Activated CD4-positive, alpha-beta T cell treated with anti-CD3 and anti-CD28 coated beads, Interleukin-2, amount 50 U/mL, for 16 hours (primary cell): Measurements from ENCODE around the gene CACNA2D3.
"Not testable (repeated sequence)": the region's sequence is repeated elsewhere in the genome, so short reads cannot be mapped to it uniquely, and the experiment has no call there.

Experiments used
- DNase-seq: peaks from one replicate; pipeline ENCODE4 v3.0.0-alpha.2; 2020

CACNA2D3 gene

DNA sequence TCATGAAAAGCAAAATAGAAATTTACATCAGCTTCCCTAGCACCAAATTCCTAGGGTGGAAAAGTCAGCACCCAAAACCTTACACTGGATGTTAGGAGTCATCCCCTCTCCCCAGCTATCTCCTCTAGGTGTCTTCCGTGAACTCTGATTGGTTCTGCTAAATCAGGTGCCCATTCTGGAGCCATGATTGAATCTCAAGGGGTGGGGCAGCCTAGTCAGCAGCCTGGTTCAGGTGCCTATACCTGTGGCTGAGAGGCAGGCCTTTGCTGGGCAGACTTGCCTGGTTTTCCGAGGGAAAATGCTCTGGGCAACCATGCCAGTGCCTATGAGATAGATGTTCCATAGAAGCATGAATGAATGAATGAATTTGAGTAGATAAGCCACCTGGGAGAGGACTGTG, 468.8 kb downstream of the CACNA2D3 start:
- DNase-seq: no peak

DNA sequence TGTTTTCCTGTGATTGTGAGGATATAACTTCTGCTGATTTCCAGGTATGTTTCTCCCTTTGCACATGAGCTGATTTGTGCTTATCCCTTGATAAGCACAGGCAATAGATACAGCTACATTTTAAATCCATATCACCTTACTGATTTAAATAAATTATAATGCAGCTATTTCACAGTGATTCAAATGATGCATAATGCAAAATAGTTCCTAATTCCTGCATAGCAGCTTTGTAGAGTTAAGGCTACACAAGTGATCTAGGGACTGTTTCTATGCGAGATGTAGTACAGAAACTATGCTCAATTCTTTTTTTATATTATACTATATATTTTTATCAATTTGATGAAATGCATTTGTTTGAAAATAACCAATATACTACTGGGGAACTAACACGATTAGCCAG, 471.3 kb downstream of the CACNA2D3 start:
- no peak for DNase-seq

DNA sequence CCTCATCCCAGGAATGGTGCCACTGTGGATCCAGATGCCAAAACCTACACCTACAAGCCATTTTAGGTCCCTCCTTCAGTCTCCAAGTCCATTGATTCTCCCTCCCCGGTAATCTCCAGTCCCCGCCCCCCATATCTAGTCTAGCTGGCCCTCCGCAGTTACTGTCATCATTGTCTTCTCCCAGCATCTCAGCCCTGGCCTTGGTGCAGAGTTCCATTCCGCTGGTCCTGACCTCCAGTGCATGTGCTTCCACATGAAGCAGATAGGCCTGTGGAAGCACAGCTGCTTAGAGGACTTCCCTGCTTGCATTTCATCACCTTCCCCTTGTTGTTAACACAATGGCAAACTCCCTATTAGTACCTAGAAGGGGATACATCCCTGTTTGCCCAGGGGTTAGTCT, 473.7 kb downstream of the CACNA2D3 start:
- no peak for DNase-seq

DNA sequence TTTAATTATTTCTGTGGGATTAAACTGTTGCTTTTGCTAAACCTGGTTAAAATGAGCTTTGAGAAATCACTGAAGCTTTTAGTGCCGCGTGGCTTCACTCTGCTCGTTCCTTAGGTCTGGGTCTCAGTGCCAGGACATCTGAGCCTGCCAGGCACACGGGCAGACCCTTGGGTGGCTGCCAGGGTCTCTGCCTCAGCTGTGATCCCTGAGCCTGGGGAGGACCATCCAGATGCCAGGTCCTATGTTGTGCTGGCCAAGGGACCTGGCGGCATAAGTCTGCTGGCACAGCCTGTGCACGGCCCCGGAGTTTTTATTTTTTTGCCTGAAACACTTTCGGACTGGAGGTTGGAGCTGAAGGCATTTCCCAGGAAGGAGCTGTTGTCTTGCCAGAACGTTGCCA, 477.4 kb downstream of the CACNA2D3 start:
- no peak for DNase-seq

DNA sequence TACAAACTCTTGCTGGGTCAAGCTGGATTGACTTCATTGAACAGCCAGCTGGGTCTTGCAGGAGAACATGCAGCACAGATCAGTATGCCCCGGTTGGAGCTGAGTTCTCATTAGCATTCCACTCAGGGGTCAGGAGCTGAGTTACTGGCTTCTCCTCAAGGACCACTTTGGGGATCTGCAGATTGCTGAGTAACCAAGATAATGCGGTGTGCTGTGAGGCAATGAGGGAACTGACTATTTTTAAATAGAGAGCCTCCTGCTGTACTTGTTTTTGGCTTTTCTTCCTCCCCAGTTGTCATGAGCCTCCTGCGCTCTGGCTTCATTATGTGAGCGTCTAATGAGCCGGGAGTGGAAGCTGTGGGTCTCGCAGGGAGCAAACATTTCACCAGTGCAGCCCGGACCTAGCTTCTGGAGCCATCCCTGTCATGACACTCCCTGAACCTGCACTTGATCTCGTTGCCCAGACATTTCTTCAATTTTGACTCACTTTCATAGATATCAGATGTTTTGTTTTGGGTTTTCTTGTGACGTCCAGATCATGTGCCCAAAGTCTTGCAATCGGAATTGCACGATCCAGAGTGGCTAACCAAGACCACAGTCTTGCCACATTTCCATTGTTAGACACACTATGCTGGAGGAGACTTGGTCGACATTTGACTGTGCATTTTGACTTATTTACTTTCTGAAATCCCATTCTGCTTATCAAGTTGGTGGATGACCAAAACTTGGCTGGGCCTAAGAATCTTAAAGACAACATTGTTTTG, 478.3 kb downstream of the CACNA2D3 start:
- DNase-seq: no peak

DNA sequence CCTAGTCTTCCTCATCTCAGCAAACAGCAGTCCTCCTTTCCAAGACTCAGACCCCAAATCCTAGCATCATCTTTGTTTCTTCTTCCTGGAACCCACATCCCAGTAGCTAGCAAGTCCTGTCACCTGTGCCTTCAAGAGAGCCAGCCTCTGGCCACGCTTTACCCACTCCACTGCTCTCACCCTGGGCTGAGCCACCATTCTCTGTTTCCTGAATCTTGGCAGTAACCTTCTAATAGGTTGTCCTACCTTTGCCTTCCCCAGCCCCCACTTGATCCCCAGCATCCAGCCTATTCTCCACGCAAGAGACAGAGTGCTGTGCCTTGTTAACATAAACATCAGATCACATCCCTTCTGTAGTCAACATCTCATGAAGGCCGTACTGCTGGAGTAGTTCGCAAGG, 482.1 kb downstream of the CACNA2D3 start:
- DNase-seq: no peak

DNA sequence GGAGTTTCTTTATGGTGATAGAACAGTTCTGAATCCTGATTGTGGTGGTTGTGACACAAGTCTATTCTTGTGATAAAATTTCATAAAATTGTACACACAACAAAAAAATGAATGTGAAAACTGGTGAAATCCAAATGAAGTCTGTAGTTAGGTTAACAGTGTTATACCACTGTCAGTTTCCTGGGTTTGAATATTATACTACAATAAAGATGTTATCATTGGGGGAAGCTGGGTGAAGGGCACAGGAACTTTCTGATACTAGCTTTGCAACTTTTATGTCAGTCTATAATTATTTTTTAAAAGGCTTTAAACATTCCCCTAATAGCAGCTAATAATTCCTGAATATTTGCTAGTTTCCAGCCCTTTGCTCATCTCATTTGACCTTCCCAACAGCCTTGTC, 485.7 kb downstream of the CACNA2D3 start:
- no peak for DNase-seq

DNA sequence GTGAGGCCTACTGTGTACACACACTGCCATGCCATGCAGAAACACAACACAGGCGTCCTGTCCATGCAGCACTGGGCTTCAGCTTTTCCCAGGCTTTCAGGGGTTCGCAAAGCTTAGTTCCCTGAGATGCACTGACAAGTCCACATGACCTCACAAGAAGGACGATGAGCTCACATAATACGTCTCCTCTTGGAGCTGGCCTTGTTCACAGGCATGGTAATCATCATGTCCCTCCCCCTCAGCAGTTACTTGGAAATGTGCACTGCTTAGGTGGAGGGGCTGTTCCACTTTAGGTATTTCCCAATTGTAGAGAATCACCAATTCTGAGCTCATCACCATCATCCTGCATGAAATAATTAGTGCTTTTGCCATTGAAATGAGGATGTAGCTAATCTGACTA, 496.7 kb downstream of the CACNA2D3 start:
- DNase-seq: no peak

DNA sequence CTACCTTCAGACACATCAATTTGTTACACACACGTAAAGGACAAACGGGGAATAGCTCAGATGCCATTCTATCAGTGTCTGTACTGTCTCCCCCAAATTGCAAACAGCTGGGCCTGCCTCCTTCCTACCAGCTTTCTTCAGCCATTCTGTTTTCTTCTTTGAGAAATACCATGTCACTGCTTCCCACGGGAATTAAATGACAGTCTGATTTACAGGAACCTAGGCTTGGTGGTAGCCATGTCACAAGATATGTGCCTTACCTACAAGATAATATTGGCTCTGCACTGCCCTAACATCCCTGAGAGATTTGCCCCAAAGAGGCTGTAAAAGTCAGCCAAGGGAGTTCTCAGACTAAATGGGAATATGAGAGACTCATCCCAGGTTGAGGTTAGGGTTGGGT, 497.2 kb downstream of the CACNA2D3 start:
- no peak for DNase-seq

DNA sequence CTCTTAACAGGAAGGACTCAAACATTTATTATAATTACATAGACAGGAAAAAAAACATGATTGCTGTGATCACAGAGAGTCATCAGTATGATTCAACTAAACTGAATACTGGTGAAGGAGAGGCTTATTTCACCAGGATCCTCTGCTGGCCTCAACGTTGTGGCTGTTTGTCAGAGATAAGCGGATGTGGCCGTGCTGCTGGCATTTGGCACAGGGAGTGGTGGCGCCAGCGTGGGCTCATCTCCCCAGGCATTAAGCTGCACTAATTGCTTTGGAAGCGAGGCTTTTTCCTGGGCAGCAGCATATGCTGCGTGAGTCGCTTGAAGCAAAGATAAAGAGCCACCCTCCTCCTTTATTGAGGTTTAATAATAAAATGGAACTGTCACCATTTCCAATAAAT, 498.8 kb downstream of the CACNA2D3 start:
- no peak for DNase-seq

DNA sequence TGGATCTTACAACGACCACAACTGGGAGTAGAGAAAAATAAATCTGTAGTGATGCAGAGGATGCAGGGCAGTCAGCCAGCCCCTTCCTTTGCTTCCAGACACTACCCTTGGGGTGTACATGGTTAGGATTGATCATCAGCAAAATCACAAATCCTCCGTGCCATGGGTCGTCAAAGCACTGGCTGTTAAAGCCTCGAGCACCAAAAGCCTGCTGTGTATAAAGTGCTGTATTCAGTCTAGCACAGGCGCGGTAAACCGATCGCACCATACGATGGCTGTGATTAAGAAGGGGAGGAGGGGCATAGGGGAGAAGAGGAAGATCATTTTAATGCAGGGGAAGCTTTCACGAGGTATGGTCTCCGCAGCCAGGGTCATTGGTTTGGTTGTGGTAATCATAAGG, 500.3 kb downstream of the CACNA2D3 start:
- no peak for DNase-seq

DNA sequence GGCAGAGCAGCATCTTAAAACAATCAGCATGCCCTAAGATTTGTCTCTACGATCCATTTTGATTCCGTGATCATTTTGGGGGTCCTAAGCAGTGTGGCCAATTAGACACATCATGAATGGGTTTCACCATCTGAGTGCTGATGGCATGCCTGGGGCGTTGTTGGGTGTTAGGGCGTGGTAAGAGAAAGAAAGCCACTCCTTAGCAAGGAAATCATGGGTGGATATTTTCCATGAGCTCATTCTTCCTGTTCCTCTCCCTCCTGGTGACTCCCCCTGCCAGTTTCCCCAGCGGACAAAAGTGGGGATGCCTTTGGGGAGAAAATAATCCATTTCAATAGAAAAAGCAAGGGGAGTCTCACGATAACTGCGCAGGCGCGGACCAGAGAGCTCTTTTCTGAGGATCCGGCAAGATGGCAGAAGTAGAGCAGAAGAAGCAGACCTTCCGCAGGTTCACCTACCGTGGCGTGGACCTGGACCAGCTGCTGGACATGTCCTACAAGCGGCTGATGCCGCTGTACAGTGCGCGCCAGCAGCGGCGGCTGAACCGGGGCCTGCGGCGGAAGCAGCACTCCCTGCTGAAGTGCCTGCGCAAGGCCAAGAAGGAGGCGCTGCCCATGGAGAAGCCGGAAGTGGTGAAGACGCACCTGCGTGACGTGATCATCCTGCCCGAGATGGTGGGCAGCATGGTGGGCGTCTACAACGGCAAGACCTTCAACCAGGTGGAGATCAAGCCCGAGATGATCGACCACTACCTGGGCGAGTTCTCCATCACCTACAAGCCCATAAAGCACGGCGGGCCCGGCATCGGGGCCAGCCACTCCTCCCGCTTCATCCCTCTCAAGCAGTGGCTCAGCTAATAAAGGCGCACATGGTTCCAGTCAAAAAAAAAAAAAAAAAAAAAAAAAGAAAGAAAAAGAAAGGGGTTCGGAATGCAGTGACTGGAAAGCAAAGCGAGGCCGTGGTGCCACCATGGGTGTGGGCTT, 503.7 kb downstream of the CACNA2D3 start:
- DNase-seq: no peak

DNA sequence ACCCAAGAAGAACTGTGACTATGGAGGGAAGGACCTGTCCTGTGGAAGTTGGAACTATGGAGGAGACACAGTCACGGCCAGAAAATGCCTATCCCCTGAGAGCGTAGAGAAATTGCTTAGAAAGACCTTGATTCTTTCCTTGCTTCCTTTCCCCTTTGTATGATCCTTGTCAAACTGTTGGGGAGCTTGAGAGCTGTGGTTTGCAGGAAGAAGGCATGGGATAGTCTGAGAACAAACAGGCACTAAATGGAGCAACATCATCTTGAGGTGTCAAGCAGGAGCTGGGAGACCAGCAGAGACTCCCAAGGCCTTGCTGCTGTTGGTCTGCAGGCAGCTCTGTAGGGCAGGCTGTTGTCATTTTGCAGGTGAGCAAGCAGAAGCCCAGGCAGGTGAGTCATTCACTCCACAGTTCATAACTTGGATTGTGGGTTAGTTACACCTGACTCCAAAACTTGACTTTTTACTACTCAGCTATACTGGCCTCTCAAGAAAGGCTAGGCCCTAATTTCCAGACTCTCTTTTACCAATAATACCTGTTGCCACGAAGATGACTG, 506.6 kb downstream of the CACNA2D3 start:
- no peak for DNase-seq

DNA sequence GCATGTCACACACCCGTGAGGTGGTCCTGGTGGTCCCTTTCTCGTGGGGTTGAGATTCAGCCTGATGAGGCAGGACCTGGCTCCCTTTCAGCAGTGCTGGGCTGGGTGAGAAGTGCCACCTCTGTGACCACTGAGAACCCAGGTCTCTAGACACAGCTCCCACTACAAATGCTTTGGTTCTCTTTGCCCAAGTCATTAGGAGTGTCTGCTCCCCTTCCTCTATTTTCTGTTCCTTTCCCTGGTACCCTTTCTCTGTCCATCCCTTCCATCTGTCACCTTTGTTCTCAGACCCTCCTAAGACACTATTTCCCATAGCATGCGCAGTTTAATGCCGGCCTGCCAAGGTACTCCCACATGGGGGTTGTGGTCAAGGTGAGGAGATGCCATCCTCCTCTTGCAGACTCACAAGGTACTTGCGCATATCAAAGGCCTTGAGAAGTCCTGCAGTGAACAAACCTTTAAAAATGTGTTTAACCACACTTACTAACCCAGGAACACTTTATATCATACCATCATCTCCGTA, 507.8 kb downstream of the CACNA2D3 start:
- no peak for DNase-seq

DNA sequence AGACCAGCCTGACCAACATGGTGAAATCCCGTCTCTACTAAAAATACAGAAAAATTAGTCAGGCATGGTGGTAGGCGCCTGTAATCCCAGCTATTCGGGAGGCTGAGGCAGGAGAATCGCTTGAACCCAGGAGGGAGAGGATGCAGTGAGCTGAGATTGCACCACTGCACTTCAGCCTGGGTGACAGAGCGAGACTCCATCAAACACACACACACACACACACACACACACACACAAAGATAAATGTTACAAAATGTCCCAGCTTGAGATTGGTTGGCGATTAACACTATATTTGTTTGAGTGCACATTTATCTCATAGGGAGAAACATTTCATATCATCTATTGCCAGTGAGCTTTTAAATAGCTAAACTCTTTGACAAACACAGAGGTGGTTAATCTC, 508.6 kb downstream of the CACNA2D3 start:
- not testable (repeated sequence) for DNase-seq

DNA sequence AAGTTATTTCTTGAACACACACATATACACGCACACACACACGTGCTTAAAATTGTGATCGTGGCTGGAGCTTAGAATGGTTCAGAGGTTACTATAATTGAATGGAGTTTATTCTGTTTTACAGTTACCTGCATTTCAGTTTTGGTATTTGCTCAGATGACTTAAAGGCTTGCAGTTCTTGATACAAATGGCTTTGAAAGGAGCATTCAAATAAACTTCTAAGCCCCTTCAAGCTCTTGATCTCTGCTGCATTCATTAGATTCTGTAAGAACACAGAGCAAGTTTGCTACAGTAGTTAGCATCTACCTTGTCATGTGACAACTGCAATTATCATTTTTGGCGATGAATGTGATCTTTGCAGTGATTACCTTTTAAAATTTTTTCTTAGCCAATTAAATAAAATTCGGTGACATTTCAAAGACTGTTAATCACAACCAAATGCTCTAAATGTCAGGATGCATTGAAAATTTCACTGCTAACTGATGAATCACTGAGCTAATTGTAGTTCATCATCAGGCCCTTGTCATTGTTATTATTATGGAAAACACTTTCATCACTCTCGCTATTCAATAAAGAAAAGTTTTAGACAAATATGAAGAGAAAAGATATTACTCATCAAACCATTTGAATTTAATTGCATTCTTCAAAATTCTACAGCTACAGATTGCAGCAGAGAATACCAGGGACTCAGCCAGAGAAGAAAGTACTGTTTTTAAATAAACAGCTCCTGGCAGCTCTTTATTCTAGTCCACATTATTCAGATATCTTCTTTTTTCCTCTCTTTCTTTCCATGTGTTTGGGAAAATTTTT, 509.4 kb downstream of the CACNA2D3 start:
- DNase-seq: no peak

DNA sequence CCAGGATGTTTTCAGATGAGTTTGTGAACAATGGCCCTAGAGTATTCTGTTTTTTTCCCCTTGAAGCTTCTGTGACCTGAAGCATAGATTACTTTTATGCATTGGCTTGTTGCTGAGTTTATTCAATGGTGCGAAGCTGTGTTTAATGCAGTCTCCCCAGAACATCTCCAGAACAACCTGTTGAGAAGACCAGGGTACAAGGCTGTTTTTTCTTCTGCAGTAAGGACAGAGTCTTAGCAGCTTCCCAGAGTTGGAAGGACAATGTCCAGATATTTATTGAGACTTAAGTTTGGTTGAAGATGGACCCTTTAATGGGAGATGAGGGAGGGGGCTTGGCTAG, 509.9 kb downstream of the CACNA2D3 start:
- no peak for DNase-seq

DNA sequence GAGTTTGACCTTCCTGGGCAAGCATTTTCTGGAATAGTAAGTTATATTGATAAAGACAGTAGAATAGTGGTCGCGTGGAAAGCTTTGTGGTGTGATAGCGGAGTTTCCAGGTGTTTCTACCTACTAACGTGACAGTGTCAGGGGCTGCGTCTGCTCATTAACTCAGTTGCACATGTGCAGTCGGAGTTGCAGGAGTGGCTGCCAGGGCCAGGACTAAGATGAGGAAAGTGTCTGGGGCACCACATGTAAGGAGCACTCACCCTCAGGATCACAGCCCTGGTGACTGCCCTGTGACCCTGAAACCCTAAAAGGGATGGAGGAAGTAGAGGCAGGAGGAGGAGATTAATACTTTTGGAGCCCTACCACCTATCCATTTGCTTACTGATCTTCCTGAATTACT, 510.5 kb downstream of the CACNA2D3 start:
- DNase-seq: no peak

DNA sequence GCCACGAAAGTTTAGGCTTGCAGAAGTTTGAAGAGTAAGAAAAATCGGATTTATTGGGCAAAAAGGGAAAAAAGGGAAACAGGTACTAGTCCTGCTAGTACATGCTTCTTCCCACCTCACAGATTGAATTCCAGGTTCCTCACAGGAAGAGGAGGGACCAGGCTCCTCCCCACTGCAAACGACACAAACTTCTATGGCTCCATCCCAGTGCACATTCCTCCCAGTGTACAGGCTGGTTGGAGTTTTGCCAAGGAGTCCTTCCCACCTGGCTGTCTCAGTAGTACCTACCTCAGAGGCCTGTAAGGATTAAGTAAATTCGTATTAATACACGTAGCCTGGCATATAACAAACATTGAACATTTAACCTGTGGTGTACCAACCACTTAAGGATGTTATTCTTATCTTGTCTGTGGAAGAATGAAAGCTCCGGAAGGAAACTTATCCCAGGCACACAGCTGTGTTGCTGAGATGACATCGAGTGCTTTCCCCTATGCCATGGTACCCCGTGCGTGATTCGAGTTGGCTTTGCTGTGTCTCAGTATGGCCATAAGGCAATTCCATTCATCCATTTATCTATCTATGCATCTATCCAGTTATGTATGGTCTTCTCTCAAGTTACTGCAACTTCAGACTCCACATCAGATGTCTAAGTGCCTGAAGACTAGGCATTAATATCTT, 511.2 kb downstream of the CACNA2D3 start:
- no peak for DNase-seq

DNA sequence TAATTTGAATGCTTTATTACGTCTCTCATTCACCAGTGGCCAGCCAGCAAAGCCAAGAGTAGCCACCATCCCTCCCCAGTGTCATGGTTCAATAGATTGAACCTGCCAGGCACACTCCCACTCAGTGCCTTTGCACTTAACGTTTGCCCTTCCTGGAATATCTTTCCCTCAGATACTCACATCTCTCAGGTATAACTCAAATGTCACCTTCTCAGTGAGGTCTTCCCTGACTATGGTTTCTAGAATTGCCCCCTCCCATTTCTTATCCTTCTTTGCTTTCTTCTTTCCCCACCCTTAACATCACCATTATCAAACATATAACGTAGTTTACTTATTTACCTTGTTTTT, 511.7 kb downstream of the CACNA2D3 start:
- no peak for DNase-seq

DNA sequence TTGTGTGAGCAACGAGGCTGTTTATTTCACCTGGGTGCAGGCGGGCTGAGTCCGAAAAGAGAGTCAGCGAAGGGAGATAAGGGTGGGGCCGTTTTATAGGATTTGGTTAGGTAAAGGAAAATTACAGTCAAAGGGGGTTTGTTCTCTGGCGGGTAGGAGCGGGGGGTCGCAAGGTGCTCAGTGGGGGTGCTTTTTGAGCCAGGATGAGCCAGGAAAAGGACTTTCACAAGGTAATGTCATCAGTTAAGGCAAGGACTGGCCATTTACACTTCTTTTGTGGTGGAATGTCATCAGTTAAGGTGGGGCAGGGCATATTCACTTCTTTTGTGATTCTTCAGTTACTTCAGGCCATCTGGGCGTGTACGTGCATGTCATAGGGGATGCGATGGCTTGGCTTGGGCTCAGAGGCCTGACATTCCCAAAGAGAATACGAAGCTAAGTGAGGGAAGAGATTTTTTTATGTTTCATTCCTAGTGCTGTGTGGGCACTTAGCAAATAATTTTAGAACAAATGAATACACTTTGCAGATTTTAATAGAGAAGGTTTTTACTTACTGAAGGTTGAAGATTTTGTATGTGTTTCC, 517.5 kb downstream of the CACNA2D3 start:
- DNase-seq: not testable (repeated sequence)
